ENCODE measurements around the gene GNA12. TPM values are rescaled to one million over a fixed set of nuclear protein-coding genes. Genes with fewer than 3 reads are reported as not detected.

GNA12 gene
- total RNA-seq, 1 donor from 2014 or later: 29.5 TPM

GRCh38 chr7:2775376-2775775 lies 68.7 kb downstream of the GNA12 start:
- Histone ChIP-seq H3K4me1 (no peaks in the 10 kb centered on the region), H3K36me3 (no peaks in the 10 kb centered on the region), H3K27me3 (no peaks in the 10 kb centered on the region), H3K4me3 (no peak overlapping the region), H3K27ac (no peak overlapping the region), H3K9me3 (no peaks in the 10 kb centered on the region)
- DNase-seq (ENCODE audit: extremely low spot score in 2 of 2): no peak
- TF ChIP-seq POLR2A (IDR thresholded peaks at IDR 0.05) (no peak), POLR2AphosphoS5 (IDR thresholded peaks at IDR 0.05; ENCODE audit: insufficient read depth in 1 of 2, low read depth in 1 of 2) (no peak)
- TF ChIP-seq, protein P1, sequence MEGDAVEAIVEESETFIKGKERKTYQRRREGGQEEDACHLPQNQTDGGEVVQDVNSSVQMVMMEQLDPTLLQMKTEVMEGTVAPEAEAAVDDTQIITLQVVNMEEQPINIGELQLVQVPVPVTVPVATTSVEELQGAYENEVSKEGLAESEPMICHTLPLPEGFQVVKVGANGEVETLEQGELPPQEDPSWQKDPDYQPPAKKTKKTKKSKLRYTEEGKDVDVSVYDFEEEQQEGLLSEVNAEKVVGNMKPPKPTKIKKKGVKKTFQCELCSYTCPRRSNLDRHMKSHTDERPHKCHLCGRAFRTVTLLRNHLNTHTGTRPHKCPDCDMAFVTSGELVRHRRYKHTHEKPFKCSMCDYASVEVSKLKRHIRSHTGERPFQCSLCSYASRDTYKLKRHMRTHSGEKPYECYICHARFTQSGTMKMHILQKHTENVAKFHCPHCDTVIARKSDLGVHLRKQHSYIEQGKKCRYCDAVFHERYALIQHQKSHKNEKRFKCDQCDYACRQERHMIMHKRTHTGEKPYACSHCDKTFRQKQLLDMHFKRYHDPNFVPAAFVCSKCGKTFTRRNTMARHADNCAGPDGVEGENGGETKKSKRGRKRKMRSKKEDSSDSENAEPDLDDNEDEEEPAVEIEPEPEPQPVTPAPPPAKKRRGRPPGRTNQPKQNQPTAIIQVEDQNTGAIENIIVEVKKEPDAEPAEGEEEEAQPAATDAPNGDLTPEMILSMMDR (IDR thresholded peaks at IDR 0.05): no peak
- intact Hi-C loops (cut with DNase I): no loop called here

DNA sequence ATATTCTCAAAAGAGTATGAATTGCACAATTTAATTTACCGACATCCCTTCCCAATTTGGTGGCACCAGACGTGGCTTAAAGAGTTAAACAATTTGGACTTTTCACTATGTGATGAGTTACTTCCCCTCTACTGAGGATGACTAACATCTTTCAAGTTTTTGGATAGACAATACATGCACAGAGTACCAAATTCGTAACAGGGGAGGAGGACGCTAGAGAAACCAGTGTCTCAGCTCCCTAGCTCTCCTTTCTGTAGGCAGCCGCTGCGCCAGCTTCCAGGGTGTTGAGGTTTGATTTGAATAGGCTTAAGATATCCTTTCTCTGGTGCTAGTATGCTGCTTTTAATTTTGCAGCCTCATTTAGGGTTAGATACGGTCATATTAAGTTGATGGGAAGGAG lies 69.2 kb downstream of the GNA12 start:
- TF ChIP-seq, protein P1 (IDR thresholded peaks at IDR 0.05): no peak
- TF ChIP-seq POLR2A (IDR thresholded peaks at IDR 0.05): no peak
- TF ChIP-seq POLR2AphosphoS5 (IDR thresholded peaks at IDR 0.05; ENCODE audit: insufficient read depth in 1 of 2, low read depth in 1 of 2): no peak
- DNase-seq (ENCODE audit: extremely low spot score in 2 of 2): no peak
- H3K9me3 ChIP-seq: no peaks in the 10 kb centered on the region
- no peak overlapping the region for H3K27ac ChIP-seq
- no peaks in the 10 kb centered on the region for H3K27me3 ChIP-seq
- no peak overlapping the region for H3K4me3 ChIP-seq
- no peaks in the 10 kb centered on the region for H3K4me1 ChIP-seq
- H3K36me3 ChIP-seq: no peaks in the 10 kb centered on the region
- intact Hi-C loops (cut with DNase I): no loop called here

- no peaks in the 10 kb centered on the region for H3K9me3 ChIP-seq
- DNase-seq (ENCODE audit: extremely low spot score in 2 of 2): peak in 1 of 2 donors; percentile 37
- H3K4me3 ChIP-seq: no peak overlapping the region
- H3K4me1 ChIP-seq: no peaks in the 10 kb centered on the region
- H3K36me3 ChIP-seq: no peaks in the 10 kb centered on the region
- no peak overlapping the region for H3K27ac ChIP-seq
- H3K27me3 ChIP-seq: no peaks in the 10 kb centered on the region
- intact Hi-C loops (cut with DNase I): no loop called here
- TF ChIP-seq POLR2AphosphoS5 (IDR thresholded peaks at IDR 0.05; ENCODE audit: insufficient read depth in 1 of 2, low read depth in 1 of 2) (no peak), POLR2A (IDR thresholded peaks at IDR 0.05) (no peak)
- TF ChIP-seq, protein P1 (IDR thresholded peaks at IDR 0.05): no peak
Observed at GRCh38 chr7:2774280-2774679, 69.8 kb downstream of the GNA12 start.

GRCh38 chr7:2773608-2774007 lies 70.5 kb downstream of the GNA12 start:
- no peaks in the 10 kb centered on the region for H3K27me3 ChIP-seq
- peak in 1 of 2 donors; percentile 34 for DNase-seq (ENCODE audit: extremely low spot score in 2 of 2)
- TF ChIP-seq, protein P1 (IDR thresholded peaks at IDR 0.05): no peak
- TF ChIP-seq POLR2AphosphoS5 (IDR thresholded peaks at IDR 0.05; ENCODE audit: insufficient read depth in 1 of 2, low read depth in 1 of 2): no peak
- TF ChIP-seq POLR2A (IDR thresholded peaks at IDR 0.05): no peak
- intact Hi-C loops (cut with DNase I): no loop called here
- no peaks in the 10 kb centered on the region for H3K9me3 ChIP-seq
- H3K4me3 ChIP-seq: no peak overlapping the region
- no peak overlapping the region for H3K27ac ChIP-seq
- no peaks in the 10 kb centered on the region for H3K4me1 ChIP-seq
- H3K36me3 ChIP-seq: no peaks in the 10 kb centered on the region

GRCh38 chr7:2771274-2771731 lies 72.8 kb downstream of the GNA12 start:
- DNase-seq (ENCODE audit: extremely low spot score in 2 of 2): peak in 1 of 2 donors; percentile 78
- TF ChIP-seq, protein P1 (IDR thresholded peaks at IDR 0.05): no peak
- TF ChIP-seq POLR2AphosphoS5 (IDR thresholded peaks at IDR 0.05; ENCODE audit: insufficient read depth in 1 of 2, low read depth in 1 of 2) (no peak), POLR2A (IDR thresholded peaks at IDR 0.05) (no peak)
- Histone ChIP-seq H3K27me3 (no peaks in the 10 kb centered on the region), H3K9me3 (no peaks in the 10 kb centered on the region), H3K36me3 (no peaks in the 10 kb centered on the region), H3K4me3 (no peak overlapping the region), H3K27ac (no peak overlapping the region), H3K4me1 (no peaks in the 10 kb centered on the region)
- intact Hi-C loops (cut with DNase I): no loop called here

Data from vagina (tissue), 2 donors.